Hematopoietic multipotent progenitor cell treated with erythropoietin and hydrocortisone succinate and interleukin-3 and kit ligand, for 6 days (in vitro differentiated cells): Measurements from ENCODE around the gene TM4SF20.

ENCODE experiments used
- DNase-seq: peaks from one replicate; pipeline ENCODE4 v3.0.0-alpha.2; 2015

The TM4SF20 gene

GRCh38 chr2:227379095-227379494, at the start of gene TM4SF20:
Gene TM4SF20 (minus strand): TSS chr2:227379306. CDS start chr2:227379268, 38 bp downstream.
- DNase-seq, result no peak

GRCh38 chr2:227428731-227429285, 49.7 kb upstream of the TM4SF20 start:
- DNase-seq, result no peak

- DNase-seq, result no peak
Measured at GRCh38 chr2:227423656-227424499, 44.8 kb upstream of the TM4SF20 start.

- DNase-seq, result no peak
Measured at GRCh38 chr2:227420087-227421052, 41.3 kb upstream of the TM4SF20 start.

- no peak for DNase-seq
Measured at GRCh38 chr2:227416701-227417100, 37.6 kb upstream of the TM4SF20 start.

GRCh38 chr2:227415538-227416424, 36.7 kb upstream of the TM4SF20 start:
- peak; percentile 86 for DNase-seq

GRCh38 chr2:227414846-227415245, 35.7 kb upstream of the TM4SF20 start:
- no peak for DNase-seq

- no peak for DNase-seq
Measured at GRCh38 chr2:227413371-227413770, 34.3 kb upstream of the TM4SF20 start.

GRCh38 chr2:227412877-227413276, 33.8 kb upstream of the TM4SF20 start:
- DNase-seq, result no peak

- DNase-seq, result no peak
Measured at GRCh38 chr2:227411990-227412350, 32.9 kb upstream of the TM4SF20 start.

GRCh38 chr2:227411320-227411989, 32.3 kb upstream of the TM4SF20 start:
- no peak for DNase-seq

- DNase-seq, result no peak
Measured at GRCh38 chr2:227410191-227410590, 31.1 kb upstream of the TM4SF20 start.

- DNase-seq, result no peak
Measured at GRCh38 chr2:227407591-227408151, 28.6 kb upstream of the TM4SF20 start.

- peak; percentile 78 for DNase-seq
Measured at GRCh38 chr2:227406177-227407031, 27.3 kb upstream of the TM4SF20 start.

- peak; percentile 10 for DNase-seq
Measured at GRCh38 chr2:227404585-227405271, 25.6 kb upstream of the TM4SF20 start.

- DNase-seq, result no peak
Measured at GRCh38 chr2:227402959-227403358, 23.9 kb upstream of the TM4SF20 start.

GRCh38 chr2:227402321-227402720, 23.2 kb upstream of the TM4SF20 start:
- no peak for DNase-seq

GRCh38 chr2:227401550-227401949, 22.4 kb upstream of the TM4SF20 start:
- DNase-seq, result no peak
